Natural killer cell (primary cell): Measurements from ENCODE around the gene CHRNA1. TPM values are rescaled to one million over a fixed set of nuclear protein-coding genes. Genes with fewer than 3 reads are reported as not detected.

Source experiments
- ATAC-seq, 3 donors: fragments of 150-1000 bp in 2 of 3; fragments of 200-7000 bp in 1 of 3; cut with Tn5 transposase; 1 replicate in 1 of 3; 2 replicates in 2 of 3; pipeline ENCODE4 v1.10.0; 2021; ENCODE audit warnings: mild to moderate bottlenecking in 2 of 3, moderate library complexity in 2 of 3
- DNase-seq, 2 donors: peaks; one replicate each; pipeline versions ENCODE4 v3.0.0 to v3.0.0-alpha.2; 2013 to 2021; ENCODE audit warnings: mixed read lengths in 1 of 2
- H3K27ac ChIP-seq: one replicate; pipeline ENCODE4 v1.5.1; 2013; ENCODE audit warnings: mild to moderate bottlenecking, low read length
- H3K27me3 ChIP-seq: one replicate; pipeline ENCODE4 v1.6.1; 2013; ENCODE audit warnings: low read length; ENCODE audit not compliant: control insufficient read depth, insufficient read depth
- H3K36me3 ChIP-seq: one replicate; pipeline ENCODE4 v1.6.1; 2013; ENCODE audit warnings: low read length; ENCODE audit not compliant: control insufficient read depth, insufficient read depth
- H3K4me1 ChIP-seq: one replicate; pipeline ENCODE4 v1.6.1; 2013; ENCODE audit warnings: low read length; ENCODE audit not compliant: control insufficient read depth, insufficient read depth
- H3K4me3 ChIP-seq: one replicate; pipeline ENCODE4 v1.5.1; 2013; ENCODE audit warnings: low read length
- H3K9me3 ChIP-seq: one replicate; pipeline ENCODE4 v1.6.1; 2013; ENCODE audit warnings: low read length; ENCODE audit not compliant: control insufficient read depth, insufficient read depth
- H3K27ac Mint-ChIP-seq, 2 donors: one replicate each; pipeline ENCODE4 v1.8.0; 2022; ENCODE audit warnings: mild to moderate bottlenecking in 2 of 2, mixed read lengths in 2 of 2, moderate library complexity in 1 of 2
- H3K27me3 Mint-ChIP-seq, 2 donors: one replicate each; pipeline ENCODE4 v1.8.0; 2022; ENCODE audit warnings: low read depth in 2 of 2, mixed read lengths in 2 of 2
- H3K36me3 Mint-ChIP-seq: one replicate; pipeline ENCODE4 v1.8.0; 2022; ENCODE audit warnings: mixed read lengths
- H3K4me1 Mint-ChIP-seq, 2 donors: one replicate each; pipeline ENCODE4 v1.8.0; 2022; ENCODE audit warnings: mixed read lengths in 2 of 2
- H3K4me3 Mint-ChIP-seq: one replicate; pipeline ENCODE4 v1.8.0; 2022; ENCODE audit warnings: mild to moderate bottlenecking, moderate library complexity, mixed read lengths
- H3K9me3 Mint-ChIP-seq, 2 donors: one replicate each; pipeline ENCODE4 v1.8.0; 2022; ENCODE audit warnings: mixed read lengths in 2 of 2
- WGBS: methylation state at CpG from one replicate; pipeline ENCODE4 v1.1.7; 2013; ENCODE audit warnings: missing lambda C conversion rate; ENCODE audit not compliant: insufficient coverage; 5-methylcytosine and 5-hydroxymethylcytosine counted together
- intact Hi-C: fragments of 100-400 bp; cut with micrococcal nuclease; formaldehyde crosslinking; loops from one replicate; pipeline ENCODE4 v1.14.2; 2022
- total RNA-seq, 4 donors: library from RNA; stranded (reverse); fragments of 120-200 nt in 1 of 4; gene quantifications; one replicate each; pipeline versions ENCODE4 v1.2.3 to v1.2.4, GENCODE V29; 2013 to 2022
- TF ChIP-seq, protein P1 (sequence below): fragments of 200-600 bp; IDR thresholded peaks from one replicate; pipeline ENCODE4 v1.8.0; 2022; ENCODE audit warnings: antibody characterized with exemption

The CHRNA1 gene
- total RNA-seq, 3 donors from 2014 or later (not counting 1 experiment from before 2014, with no cell fraction given), result 0.23 TPM; not detected in 2

DNA sequence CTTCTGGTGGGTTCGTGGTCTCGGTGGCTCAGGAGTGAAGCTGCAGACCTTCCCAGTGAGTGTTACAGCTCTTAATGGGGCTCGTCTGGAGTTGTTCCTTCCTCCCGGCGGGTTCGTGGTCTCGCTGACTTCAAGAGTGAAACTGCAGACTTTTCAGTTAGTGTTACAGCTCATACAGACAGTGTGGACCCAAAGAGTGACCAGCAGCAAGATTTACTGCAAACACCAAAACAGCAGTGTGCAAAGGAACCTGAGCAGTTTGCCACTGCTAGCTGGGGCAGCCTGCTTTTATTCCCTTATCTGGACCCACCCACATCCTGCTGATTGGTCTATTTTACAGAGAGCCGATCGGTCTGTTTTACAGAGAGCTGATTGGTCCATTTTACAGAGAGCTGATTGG, 55.6 kb downstream of the CHRNA1 start:
- no peak for ATAC-seq
- no peaks in the 10 kb centered on the region for H3K36me3 ChIP-seq
- H3K4me1 Mint-ChIP-seq, result no peaks in the 10 kb centered on the region
- peaks cover 23 to 42% of the 10 kb centered on the region in 2 donors for H3K27me3 Mint-ChIP-seq
- H3K27me3 ChIP-seq, result peaks cover 17% of the 10 kb centered on the region
- H3K4me3 ChIP-seq, result no peak overlapping the region
- H3K36me3 Mint-ChIP-seq, result no peaks in the 10 kb centered on the region
- no peaks in the 10 kb centered on the region for H3K9me3 Mint-ChIP-seq
- WGBS, result 50% methylated on average over 9 of the region's 9 CpGs
- no peak overlapping the region for H3K4me3 Mint-ChIP-seq
- no peak for DNase-seq
- H3K27ac ChIP-seq, result no peak overlapping the region
- no peak overlapping the region for H3K27ac Mint-ChIP-seq
- no peaks in the 10 kb centered on the region for H3K9me3 ChIP-seq
- H3K4me1 ChIP-seq, result no peaks in the 10 kb centered on the region
- TF ChIP-seq, protein P1, sequence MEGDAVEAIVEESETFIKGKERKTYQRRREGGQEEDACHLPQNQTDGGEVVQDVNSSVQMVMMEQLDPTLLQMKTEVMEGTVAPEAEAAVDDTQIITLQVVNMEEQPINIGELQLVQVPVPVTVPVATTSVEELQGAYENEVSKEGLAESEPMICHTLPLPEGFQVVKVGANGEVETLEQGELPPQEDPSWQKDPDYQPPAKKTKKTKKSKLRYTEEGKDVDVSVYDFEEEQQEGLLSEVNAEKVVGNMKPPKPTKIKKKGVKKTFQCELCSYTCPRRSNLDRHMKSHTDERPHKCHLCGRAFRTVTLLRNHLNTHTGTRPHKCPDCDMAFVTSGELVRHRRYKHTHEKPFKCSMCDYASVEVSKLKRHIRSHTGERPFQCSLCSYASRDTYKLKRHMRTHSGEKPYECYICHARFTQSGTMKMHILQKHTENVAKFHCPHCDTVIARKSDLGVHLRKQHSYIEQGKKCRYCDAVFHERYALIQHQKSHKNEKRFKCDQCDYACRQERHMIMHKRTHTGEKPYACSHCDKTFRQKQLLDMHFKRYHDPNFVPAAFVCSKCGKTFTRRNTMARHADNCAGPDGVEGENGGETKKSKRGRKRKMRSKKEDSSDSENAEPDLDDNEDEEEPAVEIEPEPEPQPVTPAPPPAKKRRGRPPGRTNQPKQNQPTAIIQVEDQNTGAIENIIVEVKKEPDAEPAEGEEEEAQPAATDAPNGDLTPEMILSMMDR, result no peak
- intact Hi-C loops, result no loop called here

DNA sequence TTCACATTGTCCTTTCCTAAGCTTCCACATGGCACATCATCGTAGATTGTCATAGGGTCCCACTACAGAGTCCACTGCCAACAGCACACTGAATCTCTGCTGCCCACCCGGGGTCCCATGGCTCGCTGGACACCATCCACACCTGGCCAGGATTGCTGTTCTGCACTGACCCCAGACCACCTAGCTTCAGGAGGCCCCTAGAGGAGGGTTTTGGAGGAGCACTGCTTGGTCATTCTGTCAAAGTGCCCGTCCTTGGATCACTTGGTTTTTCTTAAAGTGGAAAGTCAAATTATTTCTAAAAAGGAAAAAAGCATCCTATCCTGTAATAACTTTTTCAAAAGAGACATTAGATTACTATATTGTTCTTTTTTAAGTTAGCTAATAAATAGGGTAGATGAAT, 59.0 kb downstream of the CHRNA1 start:
- 88% methylated on average over 3 of the region's 4 CpGs for WGBS
- H3K27me3 ChIP-seq, result peaks cover 17% of the 10 kb centered on the region
- ATAC-seq, result no peak

DNA sequence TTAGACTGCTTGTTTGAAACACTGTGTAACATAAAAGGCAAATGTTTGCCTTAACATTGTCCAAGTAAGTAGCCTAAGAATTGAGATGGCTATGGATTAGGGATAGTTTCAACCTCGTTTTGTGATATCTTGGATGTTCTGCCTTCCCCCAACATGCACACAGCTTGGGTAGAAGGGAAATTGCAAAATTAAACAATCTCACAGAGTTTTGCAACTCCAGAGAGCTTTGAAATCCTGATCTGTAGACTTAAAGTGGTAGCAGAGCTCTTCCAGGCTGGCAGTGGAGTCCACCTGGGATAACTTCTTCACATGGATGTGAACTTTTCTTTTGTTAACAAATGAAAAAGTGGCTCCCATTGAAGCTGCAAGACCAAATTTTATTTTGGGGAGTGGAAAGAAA, 59.6 kb downstream of the CHRNA1 start:
- WGBS, result no CpG with 5 or more reads among the region's 1 CpG
- no peak overlapping the region for H3K4me3 Mint-ChIP-seq
- peaks cover 17% of the 10 kb centered on the region for H3K27me3 ChIP-seq
- no peaks in the 10 kb centered on the region for H3K36me3 ChIP-seq
- H3K36me3 Mint-ChIP-seq, result no peaks in the 10 kb centered on the region
- no peaks in the 10 kb centered on the region for H3K9me3 Mint-ChIP-seq
- TF ChIP-seq, protein P1, result no peak
- no peak for ATAC-seq
- intact Hi-C loops, result no loop called here
- peaks cover 35 to 64% of the 10 kb centered on the region in 2 donors for H3K27me3 Mint-ChIP-seq
- H3K27ac Mint-ChIP-seq, result no peak overlapping the region
- no peaks in the 10 kb centered on the region for H3K9me3 ChIP-seq
- no peak overlapping the region for H3K27ac ChIP-seq
- H3K4me1 ChIP-seq, result no peaks in the 10 kb centered on the region
- H3K4me1 Mint-ChIP-seq, result no peaks in the 10 kb centered on the region
- H3K4me3 ChIP-seq, result no peak overlapping the region
- no peak for DNase-seq

More for the DNA sequence above, 59.0 kb downstream of the CHRNA1 start:
- Mint-ChIP-seq H3K27ac (no peak overlapping the region), H3K4me1 (no peaks in the 10 kb centered on the region), H3K27me3 (peaks cover 35 to 64% of the 10 kb centered on the region in 2 donors), H3K9me3 (no peaks in the 10 kb centered on the region), H3K4me3 (no peak overlapping the region), H3K36me3 (no peaks in the 10 kb centered on the region)
- intact Hi-C loops, result no loop called here
- Histone ChIP-seq H3K9me3 (no peaks in the 10 kb centered on the region), H3K27ac (no peak overlapping the region), H3K36me3 (no peaks in the 10 kb centered on the region), H3K4me1 (no peaks in the 10 kb centered on the region), H3K4me3 (no peak overlapping the region)
- TF ChIP-seq, protein P1, result no peak
- DNase-seq, result no peak

DNA sequence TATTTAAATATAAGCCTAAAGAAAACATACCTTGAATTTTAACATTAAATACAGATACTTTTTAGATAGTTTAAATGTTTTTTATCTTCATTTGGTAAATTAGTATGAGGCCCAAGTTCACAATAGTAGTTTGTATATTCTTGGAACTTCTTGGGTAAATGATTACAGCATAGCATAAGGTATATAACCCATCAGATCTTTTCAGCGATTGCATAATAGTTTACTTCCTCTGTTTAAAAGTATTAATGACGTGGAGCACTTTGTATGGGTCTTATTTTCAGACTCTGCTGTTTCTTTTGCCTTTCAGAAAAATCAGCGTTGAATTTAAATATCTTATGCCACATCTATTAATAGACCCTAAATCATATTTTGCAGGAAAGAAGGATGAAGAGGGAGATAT, 60.2 kb downstream of the CHRNA1 start:
- DNase-seq, result no peak
- ATAC-seq, result no peak

More for the DNA sequence above, 60.2 kb downstream of the CHRNA1 start:
- TF ChIP-seq, protein P1, result no peak
- no peaks in the 10 kb centered on the region for H3K36me3 Mint-ChIP-seq
- H3K4me1 Mint-ChIP-seq, result no peaks in the 10 kb centered on the region
- no peaks in the 10 kb centered on the region for H3K36me3 ChIP-seq
- no peak overlapping the region for H3K4me3 Mint-ChIP-seq
- H3K4me1 ChIP-seq, result no peaks in the 10 kb centered on the region
- H3K27me3 ChIP-seq, result peaks cover 17% of the 10 kb centered on the region
- intact Hi-C loops, result no loop called here
- no peak overlapping the region for H3K27ac Mint-ChIP-seq
- H3K9me3 Mint-ChIP-seq, result no peaks in the 10 kb centered on the region
- WGBS, result 20% methylated on average over 1 of the region's 3 CpGs
- H3K9me3 ChIP-seq, result no peaks in the 10 kb centered on the region
- H3K27ac ChIP-seq, result no peak overlapping the region
- H3K27me3 Mint-ChIP-seq, result peaks cover 35 to 61% of the 10 kb centered on the region in 2 donors
- H3K4me3 ChIP-seq, result no peak overlapping the region
